ENCODE results near the gene SELENOO.

DNA sequence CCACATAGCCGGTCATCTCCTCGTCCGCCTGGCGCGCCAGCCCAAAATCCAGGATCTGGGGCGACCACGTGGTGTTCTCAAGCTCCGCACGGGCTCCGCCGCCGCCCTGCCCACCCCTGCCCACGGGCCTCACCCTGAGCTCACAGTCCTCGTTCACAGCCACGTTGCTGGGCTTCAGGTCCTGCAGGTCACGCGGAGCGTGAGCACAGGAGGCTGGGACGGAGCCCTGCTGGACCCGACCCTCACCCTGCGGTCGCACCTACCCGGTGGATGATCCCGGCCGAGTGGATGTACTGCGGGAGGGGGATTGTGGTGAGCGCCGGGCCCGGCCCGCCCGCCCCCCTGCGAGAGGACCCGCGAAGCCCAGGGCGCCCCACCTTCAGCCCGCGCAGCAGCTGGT is 66.2 kb downstream of the SELENOO start:
- TF ChIP-seq POLR2A (IDR thresholded peaks at IDR 0.05; ENCODE audit: low read length) = no peak
- TF ChIP-seq GATA1 (IDR thresholded peaks at IDR 0.05; ENCODE audit: low read depth, low read length) = no peak

Measured in erythroblast (primary cell).